Heart left ventricle (tissue), 13 donors: ENCODE data around the gene PARD3.

Experiments used
- POLR2A ChIP-seq, 2 donors: fragments of 450-650 bp; IDR thresholded peaks; one replicate each; pipeline ENCODE4 v1.6.1; 2017; ENCODE audit warnings: antibody characterized with exemption in 2 of 2, mild to moderate bottlenecking in 2 of 2, moderate library complexity in 2 of 2
- TF ChIP-seq, protein P1 (sequence below), 12 donors: fragments of 200-600 bp; sonication (generic) in 4 of 12; IDR thresholded peaks; one replicate each; pipeline versions ENCODE4 v1.5.0 to v1.8.0; 2018 to 2022; ENCODE audit warnings: antibody characterized with exemption in 12 of 12, mild to moderate bottlenecking in 5 of 12
- donor health status: ischemic (EF 13 %, LVEDD 7.1; RV severe dilation, severe dysfunction).
- donor health status: DM: no; HTN: yes; CAD: no.
- donor health status: DM: no; HTN: no; CAD: no.
- donor health status: ischemic (EF 25% LVEDD 6.9; RV normal size, moderate dysfunction).
- donor health status: ischemic (EF 25% LVEDD 5.7; RV mildly dilated, moderate dysfunction).
- donor health status: ischemic (EF 35%, LVEDD 5.7; RV mildly dilated, moderate dysfunction).
- donor health status: nonischemic (EF 11% LVEDD 7.7; RV severe dilation, severe dysfunction).
- donor health status: DM: yes; HTN: yes; CAD: no.
- donor health status: PGD.
- donor health status: ischemic (EF 29% LVEDD 5.4; RV normal size, mild dysfunction).
- donor health status: nonischemic (EF 23%, LVEDD 6.1; RV moderate dilation, normal function).

DNA sequence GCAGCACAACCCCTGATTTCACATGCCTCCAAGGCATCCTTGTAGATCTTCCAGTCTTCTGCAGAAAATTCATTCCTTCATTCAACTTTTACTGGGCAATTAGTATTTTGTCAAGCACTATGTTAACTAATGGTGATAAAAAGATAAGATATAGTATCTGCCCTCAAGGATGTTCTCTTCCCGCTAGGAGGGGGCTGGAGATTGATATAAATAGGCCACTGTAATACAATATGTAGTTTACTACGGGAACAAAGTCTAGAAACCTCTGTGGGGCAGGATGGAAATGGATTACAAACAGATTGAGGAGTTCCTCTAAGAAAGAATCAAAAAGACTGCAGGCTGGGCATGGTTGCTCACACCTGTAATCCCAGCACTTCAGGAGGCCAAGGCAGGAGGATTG, 10.3 kb upstream of the PARD3 start:
- no peak for TF ChIP-seq POLR2A (IDR thresholded peaks at IDR 0.05)
- TF ChIP-seq, protein P1, sequence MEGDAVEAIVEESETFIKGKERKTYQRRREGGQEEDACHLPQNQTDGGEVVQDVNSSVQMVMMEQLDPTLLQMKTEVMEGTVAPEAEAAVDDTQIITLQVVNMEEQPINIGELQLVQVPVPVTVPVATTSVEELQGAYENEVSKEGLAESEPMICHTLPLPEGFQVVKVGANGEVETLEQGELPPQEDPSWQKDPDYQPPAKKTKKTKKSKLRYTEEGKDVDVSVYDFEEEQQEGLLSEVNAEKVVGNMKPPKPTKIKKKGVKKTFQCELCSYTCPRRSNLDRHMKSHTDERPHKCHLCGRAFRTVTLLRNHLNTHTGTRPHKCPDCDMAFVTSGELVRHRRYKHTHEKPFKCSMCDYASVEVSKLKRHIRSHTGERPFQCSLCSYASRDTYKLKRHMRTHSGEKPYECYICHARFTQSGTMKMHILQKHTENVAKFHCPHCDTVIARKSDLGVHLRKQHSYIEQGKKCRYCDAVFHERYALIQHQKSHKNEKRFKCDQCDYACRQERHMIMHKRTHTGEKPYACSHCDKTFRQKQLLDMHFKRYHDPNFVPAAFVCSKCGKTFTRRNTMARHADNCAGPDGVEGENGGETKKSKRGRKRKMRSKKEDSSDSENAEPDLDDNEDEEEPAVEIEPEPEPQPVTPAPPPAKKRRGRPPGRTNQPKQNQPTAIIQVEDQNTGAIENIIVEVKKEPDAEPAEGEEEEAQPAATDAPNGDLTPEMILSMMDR (IDR thresholded peaks at IDR 0.05), result no peak
